ENCODE measurements around the gene NMT1.

NMT1 gene

DNA sequence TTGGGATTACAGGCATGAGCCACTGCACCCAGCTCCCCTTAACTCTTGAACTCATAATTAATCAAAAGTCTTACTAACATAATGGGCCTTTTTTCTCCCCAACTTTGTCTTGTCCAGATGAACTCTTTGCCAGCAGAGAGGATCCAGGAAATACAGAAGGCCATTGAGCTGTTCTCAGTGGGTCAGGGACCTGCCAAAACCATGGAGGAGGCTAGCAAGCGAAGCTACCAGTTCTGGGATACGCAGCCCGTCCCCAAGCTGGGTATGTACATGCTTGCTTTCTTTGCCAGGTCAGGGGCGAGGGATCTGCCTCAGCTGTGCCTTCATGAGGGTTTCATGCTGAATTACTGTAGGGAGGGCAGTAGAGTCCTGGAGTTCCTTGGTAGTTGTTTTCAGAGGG, 25.3 kb downstream of the NMT1 start:
- DNase-seq, result no peak

DNA sequence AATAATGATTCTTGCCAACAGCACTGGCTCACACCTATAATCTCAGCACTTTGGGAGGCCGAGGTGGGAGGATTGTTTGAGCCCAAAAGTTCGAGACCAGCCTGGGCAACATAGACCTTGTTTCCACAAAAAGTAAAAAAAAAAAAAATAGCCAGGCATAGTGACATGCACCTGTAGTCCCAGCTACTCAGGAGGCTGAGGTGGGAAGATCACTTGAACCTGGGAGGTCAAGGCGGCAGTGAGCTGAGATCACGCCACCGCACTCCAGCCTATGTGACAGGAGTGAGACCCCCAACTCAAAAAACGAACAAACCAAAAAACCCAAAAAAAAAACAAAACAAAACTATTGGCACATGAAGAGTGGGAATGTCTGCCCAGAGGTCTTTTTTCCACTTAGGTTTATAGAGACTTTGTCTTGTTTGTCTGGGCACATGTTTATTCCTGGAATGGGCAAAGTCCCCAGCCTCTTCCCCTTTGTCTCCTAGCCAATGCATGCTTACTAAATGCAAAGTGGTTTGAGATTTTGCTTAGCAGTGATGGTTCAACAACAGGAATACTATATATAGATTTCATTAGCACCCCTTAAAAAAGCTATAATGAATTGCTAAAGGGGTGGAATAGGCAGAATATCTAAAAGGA, 25.9 kb downstream of the NMT1 start:
- DNase-seq, result no peak

DNA sequence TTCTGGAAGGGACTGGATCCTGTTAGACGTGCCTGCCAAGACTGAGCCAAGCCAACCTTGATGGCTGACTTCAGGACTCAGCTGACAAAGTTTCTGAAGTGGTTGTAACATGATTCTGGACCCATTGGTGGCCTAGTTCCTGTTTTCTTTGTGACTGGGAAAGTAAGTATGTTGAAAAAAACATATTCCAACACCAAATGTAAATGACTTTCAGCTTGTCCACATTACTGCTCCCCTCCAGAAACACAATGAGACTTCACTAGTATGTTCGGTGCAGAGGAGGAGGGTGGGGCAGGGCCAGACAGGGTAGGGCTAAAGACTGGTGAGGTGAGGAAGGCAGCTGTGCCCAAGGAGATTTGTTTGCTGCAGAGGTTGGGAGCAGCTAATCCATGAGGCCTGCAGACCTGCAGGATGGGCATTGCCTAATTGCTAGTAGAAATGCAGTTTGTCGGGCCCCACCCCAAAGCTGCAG, 26.4 kb downstream of the NMT1 start:
- no peak for DNase-seq

DNA sequence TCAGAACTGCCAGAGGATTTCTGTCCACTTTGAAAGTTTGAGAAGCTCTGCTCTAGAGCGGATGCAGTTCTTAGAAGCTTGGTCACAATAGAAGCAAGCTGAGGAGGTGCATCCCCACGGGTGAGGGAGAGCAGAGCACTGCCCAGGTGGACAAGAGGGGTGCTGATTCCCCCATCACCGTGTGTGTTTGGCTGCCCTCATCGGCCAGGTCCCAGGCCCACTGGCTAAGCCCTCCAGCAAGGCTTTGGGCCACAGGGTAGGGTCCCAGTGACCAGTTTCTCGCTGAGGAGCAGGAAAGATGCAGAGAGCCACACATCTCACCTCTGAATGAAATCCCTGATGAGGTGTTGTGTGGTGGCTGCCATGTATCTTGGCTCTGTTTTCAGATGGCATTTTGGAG, 26.9 kb downstream of the NMT1 start:
- no peak for DNase-seq

DNA sequence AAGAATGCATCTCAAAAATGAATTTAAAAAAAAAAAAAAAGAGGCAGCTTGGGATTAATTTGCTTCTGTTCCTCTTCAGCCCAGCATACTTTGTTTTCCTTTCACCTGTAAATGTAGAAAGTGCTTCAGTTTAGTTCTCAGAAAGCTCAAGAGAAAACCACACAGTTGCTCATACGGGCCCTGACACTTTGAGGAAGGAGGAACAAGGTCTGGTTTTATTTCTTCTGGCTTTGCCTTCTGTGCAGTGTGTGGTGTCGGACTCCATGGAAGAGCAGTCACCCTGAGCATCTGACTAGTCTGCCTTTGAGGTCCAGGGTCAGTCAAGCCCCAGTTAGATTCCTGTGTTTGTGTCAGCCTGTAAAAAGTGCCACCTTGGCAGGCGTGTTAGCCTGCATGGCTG, 27.6 kb downstream of the NMT1 start:
- DNase-seq, result no peak

DNA sequence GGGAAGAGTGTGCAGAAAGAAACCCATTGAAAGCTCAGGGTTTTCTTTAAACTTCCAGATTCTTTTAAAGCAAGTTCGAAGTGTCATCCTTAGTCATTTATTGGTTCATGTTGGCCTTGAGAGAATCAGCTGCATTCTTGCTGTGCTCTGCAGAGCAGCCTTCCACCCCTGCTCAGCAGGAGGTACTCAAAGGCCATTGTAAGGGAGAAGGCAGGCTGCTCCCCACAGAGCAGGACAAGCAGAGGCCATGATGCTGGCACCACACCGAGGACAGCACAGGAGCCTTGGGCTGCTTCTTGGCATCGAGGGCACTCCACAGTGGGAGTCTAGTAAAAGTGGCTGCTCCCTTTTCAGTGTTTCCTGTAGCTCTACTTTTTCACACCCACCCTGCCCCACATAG, 29.6 kb downstream of the NMT1 start:
- DNase-seq, result no peak

DNA sequence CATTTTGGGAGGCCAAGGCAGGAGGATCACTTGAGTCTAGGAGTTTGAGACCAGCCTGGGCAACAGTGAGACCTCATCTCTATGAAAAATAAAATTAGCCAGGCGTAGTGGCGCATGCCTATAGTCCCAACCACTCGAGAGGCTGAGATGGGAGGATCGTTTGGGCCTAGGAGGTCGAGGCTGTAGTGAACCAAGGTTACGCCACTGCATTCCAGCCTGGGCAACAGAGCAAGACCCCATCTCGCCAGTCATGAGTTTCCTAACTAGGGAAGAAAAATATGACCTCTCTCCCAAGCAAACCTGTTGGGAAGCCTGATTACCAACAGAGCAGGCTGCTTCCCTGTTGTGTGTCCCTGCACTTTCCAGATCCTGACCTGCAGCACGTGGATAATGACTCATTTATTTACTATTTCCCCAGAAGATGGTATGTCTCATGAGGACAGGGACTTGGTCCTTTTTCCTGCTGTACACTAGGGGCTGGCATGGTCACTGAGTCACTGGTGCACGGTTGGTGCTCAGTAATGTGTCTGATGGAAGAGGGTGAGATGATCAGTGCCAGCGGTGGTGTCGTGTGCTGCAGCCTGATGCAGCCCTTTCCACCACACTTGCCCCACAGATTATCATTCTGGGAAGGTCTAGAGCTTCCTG, 30.8 kb downstream of the NMT1 start:
- DNase-seq, result no peak

DNA sequence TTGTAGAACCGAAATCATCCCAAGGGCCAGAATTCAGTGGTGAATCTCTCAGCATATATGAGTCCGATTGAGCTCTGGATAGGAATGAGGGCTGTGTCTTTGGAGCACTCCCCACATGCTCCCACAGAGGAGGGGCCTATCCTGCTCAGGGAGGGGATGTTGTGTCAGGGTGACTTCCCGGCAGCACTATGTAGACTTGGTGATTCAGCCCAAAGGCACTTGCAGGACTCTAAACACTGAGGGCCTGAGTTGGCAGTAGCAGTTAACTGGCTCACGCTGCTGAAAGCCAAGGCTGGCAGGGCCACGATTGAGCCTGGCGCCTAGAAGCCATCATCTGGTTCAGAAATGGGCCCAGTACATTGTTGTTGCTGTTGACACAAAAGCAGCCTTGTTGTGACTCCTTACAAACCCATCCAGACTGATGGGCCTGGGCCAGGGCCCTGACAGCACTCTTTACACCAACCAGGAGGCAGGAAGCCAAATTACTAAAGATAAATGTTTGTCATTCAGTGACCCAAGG, 31.9 kb downstream of the NMT1 start:
- peak; percentile 80 to 95 for DNase-seq

DNA sequence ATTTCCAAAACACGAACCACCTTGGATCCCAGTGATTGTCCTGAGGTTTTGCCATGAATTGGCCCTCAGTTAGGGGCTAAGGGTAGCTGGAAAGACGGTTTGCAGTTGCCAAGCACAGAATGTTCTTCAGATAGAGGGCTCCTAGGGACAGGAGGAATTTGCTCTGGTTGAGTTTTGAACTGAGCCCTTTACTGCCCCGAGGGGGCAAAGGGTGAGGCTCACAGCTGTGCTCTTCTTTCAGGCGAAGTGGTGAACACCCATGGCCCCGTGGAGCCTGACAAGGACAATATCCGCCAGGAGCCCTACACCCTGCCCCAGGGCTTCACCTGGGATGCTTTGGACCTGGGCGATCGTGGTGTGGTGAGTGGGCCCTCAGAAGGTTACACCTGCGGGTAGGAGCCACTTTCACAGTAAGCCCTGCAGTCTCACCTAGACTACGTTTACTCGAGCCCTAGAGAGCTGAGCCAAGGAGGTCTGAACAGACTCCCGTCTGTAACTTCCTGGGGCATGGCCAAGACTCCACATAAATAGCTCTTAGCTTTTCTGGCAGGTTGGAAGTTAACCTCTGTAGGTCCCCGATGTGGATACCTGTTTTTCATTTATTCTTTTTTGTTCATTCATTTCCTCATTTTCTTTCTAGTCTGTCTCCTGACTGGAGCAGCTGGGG, 32.5 kb downstream of the NMT1 start:
- DNase-seq, result peak in 1 of 2 experiments; percentile 22

DNA sequence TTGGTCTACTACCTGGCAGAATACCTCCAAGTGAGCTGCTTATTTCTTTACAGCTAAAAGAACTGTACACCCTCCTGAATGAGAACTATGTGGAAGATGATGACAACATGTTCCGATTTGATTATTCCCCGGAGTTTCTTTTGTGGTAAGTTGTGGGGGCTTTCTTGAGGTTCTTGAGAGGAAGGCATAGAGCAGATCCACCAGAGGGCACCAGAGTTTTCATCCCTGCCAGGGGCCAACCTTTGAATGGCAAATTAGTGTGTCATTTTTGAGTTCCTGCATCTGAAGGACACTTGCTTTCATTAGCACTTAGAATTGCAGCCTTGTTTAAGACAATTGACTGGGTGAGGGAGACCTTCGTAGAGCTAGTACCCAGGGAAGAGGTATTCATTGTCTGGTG, 35.0 kb downstream of the NMT1 start:
- DNase-seq, result peak in 1 of 2 experiments; percentile 13

DNA sequence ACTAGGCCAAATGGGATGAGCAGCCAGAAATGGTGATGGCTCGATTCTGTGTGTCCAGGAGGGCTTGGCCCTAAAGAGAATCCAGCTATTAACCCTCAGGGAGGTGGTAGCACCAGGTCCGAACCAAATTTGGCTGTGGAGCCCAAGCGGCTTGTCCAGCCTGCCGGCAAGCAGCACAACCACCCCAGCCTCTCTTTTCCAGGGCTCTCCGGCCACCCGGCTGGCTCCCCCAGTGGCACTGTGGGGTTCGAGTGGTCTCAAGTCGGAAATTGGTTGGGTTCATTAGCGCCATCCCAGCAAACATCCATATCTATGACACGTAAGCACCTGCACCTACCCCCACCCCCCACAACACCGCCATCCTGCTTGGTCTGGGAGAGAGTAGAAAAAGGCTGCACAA, 35.8 kb downstream of the NMT1 start:
- no peak for DNase-seq

DNA sequence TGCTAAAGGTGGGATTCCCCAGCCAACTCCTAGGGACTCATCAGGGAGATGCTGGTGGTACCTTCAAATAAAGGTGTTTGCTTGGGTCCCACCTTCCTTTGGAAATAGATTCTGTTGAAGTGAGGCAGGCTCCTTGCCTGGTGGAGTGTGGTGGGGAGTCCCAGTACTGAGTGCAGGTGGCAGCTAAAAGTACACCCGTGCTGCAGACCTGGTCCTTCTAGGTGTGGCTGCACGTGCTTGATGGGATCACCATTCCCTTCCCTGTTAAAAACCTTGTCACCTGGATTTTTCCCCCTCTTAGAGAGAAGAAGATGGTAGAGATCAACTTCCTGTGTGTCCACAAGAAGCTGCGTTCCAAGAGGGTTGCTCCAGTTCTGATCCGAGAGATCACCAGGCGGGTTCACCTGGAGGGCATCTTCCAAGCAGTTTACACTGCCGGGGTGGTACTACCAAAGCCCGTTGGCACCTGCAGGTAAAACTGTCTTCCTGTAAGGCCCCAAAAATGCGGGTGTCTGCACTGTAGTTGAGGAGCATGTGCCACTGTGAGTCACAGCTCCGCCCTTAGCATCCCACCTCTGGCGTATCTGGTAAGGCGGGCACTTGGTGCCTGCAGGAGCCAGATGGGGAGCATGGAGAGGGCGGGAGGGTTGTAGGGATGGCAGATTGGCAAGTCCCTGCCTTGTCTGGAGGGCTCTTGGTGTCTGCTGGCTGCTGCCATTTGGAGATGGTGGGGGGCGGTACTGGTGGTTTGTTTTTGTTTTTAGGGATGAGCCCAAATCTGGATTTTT, 37.2 kb downstream of the NMT1 start:
- DNase-seq, result no peak

DNA sequence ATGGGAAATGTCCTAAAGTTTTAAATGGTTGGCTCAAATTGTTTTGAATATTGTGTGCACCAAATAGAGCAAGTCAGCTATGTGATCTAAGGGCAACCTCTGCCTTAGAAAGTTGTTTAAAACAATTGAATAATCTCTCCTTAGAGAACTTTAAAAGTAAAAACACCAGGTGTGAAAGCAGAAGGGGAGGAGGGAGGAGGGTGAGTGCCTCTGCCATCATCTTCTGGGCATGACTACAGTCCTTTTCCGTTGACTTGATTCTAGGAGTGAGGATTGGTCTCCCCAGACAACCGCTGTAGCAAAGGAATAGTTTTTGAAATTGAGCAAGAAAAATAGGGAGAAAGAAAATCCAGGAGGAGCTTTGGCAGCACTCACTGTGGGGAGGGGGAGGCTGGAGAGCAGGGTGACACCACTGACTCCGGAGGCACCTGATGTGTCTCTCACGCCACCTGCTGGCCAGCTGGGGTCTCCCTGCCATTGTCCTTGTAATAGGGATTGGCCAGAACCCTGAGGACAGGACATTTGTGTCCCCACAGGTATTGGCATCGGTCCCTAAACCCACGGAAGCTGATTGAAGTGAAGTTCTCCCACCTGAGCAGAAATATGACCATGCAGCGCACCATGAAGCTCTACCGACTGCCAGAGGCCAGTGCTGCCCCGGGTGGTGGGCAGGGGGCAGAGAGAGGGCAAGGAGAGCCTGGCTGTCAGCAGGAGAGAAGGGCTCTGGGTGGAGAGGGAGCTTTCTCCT, 37.9 kb downstream of the NMT1 start:
- peak; percentile 65 to 76 for DNase-seq

DNA sequence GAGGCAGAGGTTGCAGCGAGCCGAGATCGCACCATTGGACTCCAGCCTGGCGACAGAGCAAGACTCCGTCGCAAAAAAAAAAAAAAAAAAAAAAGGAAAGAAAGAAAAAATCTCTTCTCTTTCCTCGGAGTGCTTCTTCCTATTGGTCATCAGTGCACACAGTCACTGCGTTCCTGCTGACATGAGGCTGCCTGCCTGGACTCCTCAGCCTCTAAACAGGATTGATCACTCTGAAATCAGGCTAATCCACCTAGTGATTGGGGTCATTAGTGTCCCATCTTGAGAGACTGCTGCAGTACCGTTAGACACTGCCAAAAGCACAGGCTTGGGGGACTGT, 40.4 kb downstream of the NMT1 start:
- no peak for DNase-seq

DNA sequence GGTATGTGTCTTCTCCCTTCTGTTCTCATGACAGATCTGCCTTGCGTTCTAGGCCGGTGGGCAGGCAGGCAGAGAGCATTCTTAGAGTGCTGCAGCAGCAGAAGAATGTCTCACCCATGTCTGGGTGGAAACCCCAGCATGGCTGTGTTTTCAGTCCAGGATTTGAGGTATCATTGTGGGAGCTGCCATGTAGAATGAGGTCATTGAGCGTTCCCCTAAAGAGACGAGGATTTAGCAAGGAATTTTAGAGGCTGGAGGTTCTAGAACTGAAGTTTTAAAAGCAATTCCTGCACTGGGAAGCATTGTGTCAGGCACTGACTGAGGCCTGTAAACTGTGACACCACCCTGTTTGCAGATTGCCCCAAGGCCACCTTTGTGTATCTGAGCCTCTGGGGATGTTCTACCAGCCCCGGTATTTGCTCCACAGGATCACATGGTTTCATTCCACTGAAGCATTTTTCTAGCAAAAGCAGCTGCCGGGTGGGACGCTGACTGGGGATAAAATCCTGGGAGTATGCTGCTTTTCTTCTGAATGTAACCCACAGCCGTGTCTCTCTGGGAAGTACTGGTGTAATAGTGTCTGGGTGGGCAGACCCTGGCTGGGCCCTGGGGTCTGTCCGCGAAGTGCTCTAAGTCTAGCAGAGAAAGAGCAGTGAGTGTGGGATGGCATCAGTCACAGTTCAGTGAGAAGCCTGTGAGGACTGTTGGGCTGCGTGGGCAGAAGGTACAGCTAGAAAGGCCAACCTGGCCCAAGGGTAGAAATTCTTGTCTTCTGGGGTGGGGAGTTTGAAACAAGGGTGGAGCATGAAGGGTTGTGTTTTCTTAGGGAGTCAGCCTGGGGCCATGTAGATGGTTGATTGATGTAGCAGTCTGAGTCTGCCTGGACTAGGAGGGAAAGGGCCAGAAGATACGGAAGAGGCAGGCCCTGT, 41.0 kb downstream of the NMT1 start:
- no peak for DNase-seq

DNA sequence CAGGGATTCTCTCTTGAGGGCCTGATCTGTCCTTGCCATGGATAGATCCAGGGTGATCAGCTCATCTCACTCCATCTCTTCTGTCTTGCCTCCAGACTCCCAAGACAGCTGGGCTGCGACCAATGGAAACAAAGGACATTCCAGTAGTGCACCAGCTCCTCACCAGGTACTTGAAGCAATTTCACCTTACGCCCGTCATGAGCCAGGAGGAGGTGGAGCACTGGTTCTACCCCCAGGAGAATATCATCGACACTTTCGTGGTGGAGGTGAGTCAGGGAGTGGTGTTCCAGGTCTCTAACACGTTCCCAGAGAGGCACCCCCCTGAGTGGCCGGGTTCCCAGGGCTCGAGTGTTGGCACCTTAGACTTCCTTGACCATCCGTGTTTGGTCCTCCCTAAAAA, 41.7 kb downstream of the NMT1 start:
- no peak for DNase-seq

DNA sequence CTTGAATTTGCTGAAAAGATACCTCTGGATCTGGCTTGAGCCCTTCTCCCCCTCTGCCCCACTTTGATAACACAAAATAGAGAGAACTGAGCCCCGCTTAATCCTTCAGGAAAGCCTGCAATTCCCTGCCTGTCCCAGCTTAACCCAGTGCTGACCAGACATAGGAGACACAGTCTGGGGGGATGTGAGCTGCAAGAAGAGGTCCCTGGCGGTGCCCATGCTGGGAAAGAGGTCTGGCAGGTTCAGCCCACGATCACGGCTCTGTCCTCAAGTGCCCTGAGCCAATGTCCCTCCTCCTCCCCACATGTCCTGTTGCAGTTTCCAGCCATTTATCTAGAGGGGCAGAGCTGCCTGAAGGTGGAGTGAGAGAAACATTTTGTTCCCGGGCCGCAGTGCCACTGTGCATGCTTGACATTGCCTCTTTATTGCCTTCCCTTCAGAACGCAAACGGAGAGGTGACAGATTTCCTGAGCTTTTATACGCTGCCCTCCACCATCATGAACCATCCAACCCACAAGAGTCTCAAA, 42.2 kb downstream of the NMT1 start:
- DNase-seq, result no peak

DNA sequence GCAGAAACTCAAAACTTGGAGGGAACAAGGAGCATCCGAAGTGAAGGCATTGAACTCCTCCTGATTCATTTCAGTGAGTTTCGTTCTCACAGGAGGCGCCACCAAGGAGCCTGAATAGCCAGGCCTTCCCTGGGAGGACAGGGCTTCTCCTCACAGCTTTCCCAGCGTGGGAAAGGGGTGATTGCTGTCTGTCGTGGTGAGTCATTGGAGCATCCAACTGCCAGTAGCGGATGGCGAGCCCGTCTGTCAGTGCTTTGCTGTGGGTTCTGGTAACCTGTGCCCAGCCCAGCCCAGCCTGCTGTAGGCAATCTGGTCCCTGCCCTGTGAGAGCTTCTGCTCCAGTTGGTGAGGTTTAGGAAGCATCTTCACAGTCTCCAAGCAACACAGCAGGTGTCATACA, 42.9 kb downstream of the NMT1 start:
- DNase-seq, result no peak

DNA sequence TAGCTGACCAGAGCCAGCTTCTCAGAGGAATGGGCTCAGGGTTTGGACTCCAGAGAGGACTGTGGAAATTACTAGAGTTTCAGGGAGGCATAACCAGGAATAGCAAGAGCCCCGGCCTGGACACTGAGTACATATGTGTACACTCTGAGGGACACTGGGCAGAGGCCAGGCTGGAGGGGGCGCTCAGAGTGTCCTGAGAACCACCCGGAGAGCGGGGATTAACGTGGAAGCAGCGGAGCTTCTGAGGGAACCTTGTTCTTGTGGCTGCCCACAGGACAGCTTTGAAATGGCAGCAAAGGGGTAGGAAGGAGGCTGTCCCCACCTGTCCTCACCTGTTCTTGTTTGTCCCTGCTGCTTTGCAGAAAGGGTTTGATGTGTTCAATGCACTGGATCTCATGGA, 43.4 kb downstream of the NMT1 start:
- no peak for DNase-seq

DNA sequence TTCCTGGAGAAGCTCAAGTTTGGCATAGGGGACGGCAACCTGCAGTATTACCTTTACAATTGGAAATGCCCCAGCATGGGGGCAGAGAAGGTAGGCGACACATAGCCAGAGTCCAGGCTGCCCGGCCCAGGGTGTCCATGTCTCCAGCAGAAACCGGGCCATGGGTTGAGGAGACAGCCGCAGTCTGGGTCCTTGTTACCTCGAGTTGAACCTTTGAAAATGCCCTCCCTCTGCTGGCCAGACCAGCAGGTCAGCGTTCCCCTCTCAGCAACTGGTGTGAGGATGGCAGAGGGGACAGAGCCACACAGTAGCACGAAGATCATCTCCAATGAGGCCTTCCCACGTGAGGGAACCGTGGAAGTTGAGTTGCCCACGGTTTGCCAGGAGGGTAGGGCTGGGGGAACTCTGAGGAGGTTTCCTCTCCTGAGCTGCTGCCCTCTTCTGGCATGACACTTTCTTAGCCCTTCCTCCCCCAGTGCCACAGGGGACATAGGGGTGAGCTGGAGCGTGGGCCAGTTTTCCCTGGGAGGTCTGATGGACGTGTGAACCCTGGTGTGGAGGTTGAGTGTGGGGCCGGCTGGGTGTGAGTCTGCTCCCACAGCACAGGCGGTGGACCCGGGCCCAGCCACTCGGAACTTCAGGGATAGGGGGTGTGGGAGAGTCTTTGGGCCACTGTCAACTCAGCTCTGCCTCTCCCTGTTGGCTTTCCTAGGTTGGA, 43.9 kb downstream of the NMT1 start:
- no peak for DNase-seq

DNA sequence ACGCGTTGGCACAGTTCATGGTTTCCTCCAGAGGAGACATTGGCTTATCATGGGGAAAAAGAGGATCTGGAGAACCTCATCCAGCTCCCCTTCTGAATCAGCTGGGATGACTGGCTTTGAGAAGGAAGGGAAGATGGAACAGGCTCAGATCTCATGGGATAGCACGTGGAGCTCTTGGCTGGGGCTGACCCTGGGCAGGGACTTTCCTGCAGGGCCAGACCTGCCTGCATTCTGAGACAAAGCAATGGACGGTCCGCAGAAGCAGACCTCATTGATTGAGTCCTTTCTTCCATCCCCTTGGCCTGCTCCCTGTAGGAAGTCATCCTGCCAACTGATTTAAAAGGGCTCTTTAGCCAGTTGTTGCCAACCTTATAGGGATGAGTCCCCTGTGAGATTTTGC, 45.0 kb downstream of the NMT1 start:
- no peak for DNase-seq

All from NCI-H446 (cell line).